Measurements from ENCODE around the gene SPSB2. TPM values are rescaled to one million over a fixed set of nuclear protein-coding genes. Genes with fewer than 3 reads are reported as not detected.
"Not testable (repeated sequence)": the region's sequence is repeated elsewhere in the genome, so short reads cannot be mapped to it uniquely, and the experiment has no call there.

Gene SPSB2, protein sequence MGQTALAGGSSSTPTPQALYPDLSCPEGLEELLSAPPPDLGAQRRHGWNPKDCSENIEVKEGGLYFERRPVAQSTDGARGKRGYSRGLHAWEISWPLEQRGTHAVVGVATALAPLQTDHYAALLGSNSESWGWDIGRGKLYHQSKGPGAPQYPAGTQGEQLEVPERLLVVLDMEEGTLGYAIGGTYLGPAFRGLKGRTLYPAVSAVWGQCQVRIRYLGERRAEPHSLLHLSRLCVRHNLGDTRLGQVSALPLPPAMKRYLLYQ
- total RNA-seq = 10 to 100 TPM in 1 of 2 donors, 1 to 10 TPM in 1; 1.4 to 11.7 TPM

DNA sequence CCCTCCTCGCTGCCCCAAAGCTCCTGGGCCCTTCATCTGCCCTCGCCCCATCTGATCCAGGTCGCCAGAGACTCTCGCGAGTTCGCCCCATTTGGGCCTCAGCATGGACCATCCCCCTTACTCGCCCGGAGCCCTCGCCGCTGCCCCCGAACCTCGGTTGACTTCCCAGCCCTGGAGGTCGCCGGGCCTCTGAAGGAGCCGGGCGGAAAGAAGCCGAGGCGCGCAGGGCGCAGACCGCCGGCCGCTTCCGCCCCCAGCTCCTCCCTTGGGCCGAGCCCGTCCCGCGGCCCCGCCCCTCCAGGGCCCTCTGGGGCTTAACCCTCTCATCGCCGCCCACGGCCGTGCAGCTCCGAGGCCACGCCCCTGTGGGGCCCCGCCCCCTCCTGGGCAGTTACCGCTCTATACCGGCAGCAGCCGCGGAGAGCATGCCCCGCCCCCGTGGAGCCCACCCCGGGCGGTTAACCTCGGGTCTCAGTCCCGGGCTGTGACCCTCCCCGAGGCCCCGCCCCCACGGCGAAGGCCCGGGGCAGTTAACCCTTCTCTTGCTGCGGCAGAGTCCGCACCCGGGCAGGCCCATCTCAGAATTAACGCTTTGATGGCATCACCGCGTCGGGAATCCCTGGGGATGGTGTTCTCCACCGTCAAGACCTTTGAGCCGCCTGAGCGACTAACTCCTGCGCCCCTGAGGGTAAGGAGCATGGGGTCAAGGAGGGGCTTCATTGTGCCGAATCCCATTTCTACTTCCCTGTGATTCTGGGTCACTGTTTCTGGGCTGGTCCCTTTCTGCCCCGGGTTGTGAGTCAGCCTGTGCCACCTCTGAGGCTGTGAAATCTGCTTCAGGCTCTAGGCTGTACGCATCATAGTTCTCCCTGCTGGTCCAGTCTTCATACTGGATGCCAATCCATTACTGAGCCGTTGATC is at the start of gene SPSB2:
Gene SPSB2 (minus strand): TSS at position 210 of the 921 bp plus-strand sequence. CDS start 402 bp downstream, outside the sequence.
- H3K9me3 Mint-ChIP-seq = no peaks in the 10 kb centered on the region
- peak; percentile 98 to 100 for DNase-seq (ENCODE audit: low spot score in 2 of 2)
- peak within 1 kb of the TSS; percentile 91 to 95 for H3K27ac Mint-ChIP-seq
- ATAC-seq = peak; percentile 76 to 84
- H3K36me3 Mint-ChIP-seq = peaks cover 42 to 59% of the 10 kb centered on the region in 2 donors

DNA sequence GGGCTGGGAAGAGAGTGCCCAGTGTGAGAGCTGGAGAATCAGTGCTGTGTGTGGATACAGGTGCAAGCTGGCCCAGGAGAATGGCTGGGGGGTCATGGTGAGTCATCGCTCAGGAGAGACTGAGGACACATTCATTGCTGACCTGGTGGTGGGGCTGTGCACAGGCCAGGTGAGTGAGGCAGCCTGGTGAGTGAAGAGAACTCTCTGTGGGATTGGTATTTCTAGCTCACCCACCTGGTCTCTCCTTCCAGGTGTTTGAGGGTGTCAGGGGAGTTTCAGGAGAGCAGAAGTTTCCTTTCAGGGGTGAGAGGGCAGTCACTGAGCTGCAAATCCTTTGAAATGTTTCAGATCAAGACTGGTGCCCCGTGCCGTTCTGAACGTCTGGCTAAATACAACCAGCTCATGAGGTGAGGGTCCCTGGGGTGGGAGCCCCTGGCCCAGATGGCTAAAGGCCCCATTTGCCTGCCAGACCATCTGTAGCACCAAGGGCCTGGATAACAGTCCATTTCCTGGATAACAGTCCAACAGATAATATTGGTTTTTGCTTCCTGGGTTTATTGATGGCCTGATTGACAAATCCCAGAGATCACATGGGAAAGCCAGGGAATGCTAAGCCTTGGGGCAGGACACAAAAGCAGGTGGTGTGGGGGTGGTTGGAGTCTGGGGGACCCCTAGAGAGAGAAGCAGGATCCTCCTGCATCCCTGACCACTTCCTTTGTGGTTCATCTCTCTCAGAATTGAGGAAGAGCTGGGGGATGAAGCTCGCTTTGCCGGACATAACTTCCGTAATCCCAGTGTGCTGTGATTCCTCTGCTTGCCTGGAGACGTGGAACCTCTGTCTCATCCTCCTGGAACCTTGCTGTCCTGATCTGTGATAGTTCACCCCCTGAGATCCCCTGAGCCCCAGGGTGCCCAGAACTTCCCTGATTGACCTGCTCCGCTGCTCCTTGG is 49.2 kb upstream of the SPSB2 start:
- no peaks in the 10 kb centered on the region for H3K9me3 Mint-ChIP-seq
- ATAC-seq (no peak), DNase-seq (ENCODE audit: low spot score in 2 of 2) (no peak)
- H3K36me3 Mint-ChIP-seq = peaks cover 9 to 19% of the 10 kb centered on the region in 2 donors
- peak overlapping the region in 1 of 2 donors; percentile 39 for H3K27ac Mint-ChIP-seq

DNA sequence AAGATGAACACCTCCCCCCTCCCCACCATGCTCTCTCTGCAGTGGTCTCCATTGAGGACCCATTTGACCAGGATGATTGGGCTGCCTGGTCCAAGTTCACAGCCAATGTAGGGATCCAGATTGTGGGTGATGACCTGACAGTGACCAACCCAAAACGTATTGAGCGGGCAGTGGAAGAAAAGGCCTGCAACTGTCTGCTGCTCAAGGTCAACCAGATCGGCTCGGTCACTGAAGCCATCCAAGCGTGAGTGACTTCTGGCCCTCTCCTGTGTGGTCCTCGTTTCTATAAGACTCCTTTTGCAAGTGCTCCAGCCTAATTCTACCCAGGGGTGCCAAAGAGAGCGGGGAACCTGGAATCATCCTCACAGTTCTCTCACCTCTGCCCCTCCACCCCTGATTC is 48.4 kb upstream of the SPSB2 start:
- Mint-ChIP-seq H3K36me3 (peaks cover 9 to 26% of the 10 kb centered on the region in 2 donors), H3K27ac (peak overlapping the region in 1 of 2 donors; percentile 39), H3K9me3 (no peaks in the 10 kb centered on the region)
- no peak for ATAC-seq
- DNase-seq (ENCODE audit: low spot score in 2 of 2) = no peak

DNA sequence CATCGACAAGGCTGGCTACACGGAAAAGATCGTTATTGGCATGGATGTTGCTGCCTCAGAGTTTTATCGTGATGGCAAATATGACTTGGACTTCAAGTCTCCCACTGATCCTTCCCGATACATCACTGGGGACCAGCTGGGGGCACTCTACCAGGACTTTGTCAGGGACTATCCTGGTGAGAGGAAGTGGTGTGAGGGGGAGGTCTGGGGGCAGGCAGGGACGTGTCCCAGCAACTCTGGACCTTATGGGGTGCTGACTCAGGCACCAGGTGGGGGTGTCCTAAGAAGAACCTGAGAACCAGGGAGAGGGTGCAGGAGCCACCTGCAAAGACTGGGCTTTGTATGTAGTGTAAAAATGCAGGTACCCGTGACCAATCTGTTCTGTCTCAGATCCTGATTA is 46.5 kb upstream of the SPSB2 start:
- Mint-ChIP-seq H3K36me3 (peaks cover 15 to 45% of the 10 kb centered on the region in 2 donors), H3K9me3 (no peaks in the 10 kb centered on the region), H3K27ac (peak overlapping the region in 1 of 2 donors; percentile 36)
- no peak for ATAC-seq
- no peak for DNase-seq (ENCODE audit: low spot score in 2 of 2)

DNA sequence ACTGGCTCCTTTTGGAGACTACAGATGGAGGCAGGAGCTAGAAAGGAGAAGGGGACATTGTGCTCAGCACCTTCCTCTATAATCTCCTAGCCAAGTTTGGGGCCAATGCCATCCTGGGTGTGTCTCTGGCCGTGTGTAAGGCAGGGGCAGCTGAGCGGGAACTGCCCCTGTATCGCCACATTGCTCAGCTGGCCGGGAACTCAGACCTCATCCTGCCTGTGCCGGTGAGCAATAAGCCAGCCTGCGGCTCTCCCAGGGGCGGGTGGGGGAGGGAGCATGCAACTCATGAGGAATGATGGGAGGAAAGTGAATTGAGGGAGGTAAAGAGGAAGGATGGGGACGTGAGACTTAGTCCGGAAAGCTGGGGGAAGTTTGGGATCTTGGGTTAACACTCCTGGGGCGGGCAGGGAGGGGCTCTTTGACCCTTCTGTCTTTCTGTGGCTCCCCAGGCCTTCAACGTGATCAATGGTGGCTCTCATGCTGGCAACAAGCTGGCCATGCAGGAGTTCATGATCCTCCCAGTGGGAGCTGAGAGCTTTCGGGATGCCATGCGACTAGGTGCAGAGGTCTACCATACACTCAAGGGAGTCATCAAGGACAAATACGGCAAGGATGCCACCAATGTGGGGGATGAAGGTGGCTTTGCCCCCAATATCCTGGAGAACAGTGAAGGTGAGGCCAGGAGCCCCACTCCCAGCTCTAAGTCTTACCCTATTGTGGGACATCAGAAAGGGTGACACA is 44.6 kb upstream of the SPSB2 start:
- ATAC-seq = no peak
- no peak for DNase-seq (ENCODE audit: low spot score in 2 of 2)
- no peak overlapping the region for H3K27ac Mint-ChIP-seq
- H3K36me3 Mint-ChIP-seq = peaks cover 15 to 45% of the 10 kb centered on the region in 2 donors
- no peaks in the 10 kb centered on the region for H3K9me3 Mint-ChIP-seq

DNA sequence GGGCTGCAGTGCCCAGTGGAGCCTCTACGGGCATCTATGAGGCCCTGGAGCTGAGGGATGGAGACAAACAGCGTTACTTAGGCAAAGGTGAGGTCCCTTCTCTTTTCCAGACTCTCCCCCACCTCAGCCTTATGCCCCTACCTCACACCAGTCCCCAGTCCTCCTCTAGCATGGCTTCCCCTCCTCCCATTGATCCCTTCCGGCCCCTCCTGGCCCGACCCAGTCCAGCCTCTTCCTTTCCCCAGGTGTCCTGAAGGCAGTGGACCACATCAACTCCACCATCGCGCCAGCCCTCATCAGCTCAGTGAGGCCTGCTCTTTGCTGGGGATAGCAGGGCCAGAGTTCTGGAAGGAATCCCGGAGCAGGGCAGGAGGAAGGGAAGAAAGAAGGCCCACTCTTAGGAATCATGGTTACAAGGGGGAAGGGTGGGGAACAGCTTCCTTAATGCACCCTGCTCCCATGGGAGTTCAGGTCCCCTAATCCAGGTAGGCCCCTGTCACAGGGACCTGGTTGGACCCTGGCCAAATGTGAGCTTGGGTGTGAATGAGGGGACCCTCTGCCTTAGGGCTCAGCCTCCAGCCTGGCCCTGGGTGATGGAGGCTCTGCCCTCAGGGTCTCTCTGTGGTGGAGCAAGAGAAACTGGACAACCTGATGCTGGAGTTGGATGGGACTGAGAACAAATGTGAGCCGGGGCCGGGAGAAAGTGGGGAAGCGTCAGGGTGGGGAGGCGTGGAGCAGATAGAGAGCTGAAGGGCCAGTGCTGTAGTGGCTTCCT is 43.5 kb upstream of the SPSB2 start:
- peaks cover 15 to 39% of the 10 kb centered on the region in 2 donors for H3K36me3 Mint-ChIP-seq
- peak overlapping the region in 1 of 2 donors; percentile 78 for H3K27ac Mint-ChIP-seq
- ATAC-seq (no peak), DNase-seq (ENCODE audit: low spot score in 2 of 2) (no peak)
- H3K9me3 Mint-ChIP-seq = no peaks in the 10 kb centered on the region

DNA sequence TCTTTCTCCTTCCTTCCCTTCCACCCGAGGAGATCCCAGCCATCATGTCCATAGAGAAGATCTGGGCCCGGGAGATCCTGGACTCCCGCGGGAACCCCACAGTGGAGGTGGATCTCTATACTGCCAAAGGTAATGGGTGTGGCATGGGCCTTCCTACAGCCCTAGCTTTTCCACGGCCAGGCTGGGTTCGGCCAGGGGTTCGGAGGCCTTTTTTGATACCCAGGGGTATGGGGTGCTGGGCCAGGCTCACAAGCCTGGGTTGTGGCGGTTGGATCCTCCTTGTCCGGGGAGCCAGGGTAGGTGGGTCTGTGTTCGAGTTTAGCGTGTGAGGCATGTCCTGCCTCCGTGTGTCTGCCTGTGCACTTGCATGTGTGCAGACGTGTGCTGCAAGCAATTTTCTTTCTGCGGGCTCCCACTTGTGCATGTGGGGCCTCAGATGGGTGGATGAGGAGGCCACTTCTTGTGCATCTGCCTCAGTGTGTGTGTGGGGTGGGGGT is 42.7 kb upstream of the SPSB2 start:
- Mint-ChIP-seq H3K9me3 (no peaks in the 10 kb centered on the region), H3K36me3 (peaks cover 15 to 38% of the 10 kb centered on the region in 2 donors), H3K27ac (peak overlapping the region in 1 of 2 donors; percentile 98)
- DNase-seq (ENCODE audit: low spot score in 2 of 2) = no peak
- no peak for ATAC-seq

DNA sequence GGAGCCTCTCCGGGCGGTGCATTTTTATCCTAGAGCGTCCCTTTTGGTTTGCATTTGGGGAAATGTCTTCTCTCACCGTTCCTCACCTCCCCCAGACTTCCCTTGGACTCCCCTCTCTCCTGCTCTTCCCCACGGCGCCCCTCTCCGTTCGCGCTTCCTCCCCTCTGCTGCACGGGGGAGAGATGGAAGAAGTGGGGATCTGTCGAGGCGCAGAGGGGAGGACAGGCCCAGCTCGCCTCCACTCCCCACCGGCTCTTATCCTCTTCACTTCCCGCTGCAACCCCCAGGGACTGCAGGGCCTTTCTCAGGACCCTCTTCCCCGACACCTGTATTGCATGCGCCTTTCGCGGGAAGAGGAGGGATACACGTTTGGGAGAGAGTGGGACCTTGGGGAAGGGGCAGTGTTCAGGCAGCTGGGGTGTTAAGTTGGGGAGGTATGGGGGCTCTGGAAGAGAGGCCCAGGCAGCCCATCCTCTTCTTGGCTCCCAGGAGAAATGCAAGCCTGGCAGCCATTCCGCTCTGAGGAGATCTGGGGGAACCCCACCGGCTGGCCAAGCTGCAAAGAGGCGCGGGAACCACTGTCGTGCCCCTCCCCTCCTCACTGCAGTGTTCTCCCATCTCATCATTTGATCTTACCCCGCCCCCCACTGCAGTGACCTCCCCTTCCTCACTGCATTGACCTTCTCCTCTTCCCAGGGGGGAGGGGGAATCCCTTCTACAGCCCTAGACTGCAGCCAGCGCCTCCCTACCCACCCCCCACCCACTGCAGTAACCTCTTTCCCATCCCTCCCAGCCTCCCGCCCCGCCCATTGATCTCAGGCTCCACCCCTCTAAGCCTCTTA is 42.1 kb upstream of the SPSB2 start:
- DNase-seq (ENCODE audit: low spot score in 2 of 2) (no peak), ATAC-seq (peak in 1 of 2 donors; percentile 9)
- Mint-ChIP-seq H3K27ac (peak overlapping the region; percentile 73 to 98), H3K9me3 (no peaks in the 10 kb centered on the region), H3K36me3 (peaks cover 15 to 36% of the 10 kb centered on the region in 2 donors)

DNA sequence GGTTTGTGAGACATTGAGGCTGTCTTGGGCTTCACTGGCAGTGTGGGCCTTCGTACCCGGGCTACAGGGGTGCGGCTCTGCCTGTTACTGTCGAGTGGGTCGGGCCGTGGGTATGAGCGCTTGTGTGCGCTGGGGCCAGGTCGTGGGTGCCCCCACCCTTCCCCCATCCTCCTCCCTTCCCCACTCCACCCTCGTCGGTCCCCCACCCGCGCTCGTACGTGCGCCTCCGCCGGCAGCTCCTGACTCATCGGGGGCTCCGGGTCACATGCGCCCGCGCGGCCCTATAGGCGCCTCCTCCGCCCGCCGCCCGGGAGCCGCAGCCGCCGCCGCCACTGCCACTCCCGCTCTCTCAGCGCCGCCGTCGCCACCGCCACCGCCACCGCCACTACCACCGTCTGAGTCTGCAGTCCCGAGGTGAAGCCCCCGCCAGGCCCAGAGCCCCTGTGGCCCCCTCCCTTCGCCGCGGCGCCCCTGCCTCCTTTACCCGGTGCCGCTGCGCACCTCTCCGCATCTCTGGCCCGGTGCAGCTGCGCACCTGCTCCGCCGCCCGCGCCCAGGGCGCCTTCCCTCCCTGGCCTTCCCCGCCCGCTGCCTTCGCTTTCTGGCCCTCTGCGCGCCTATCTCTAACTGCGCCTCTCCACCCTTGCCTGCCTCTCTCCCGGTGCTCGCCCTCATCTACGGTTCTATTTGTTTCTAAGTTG is 41.3 kb upstream of the SPSB2 start, which contains the start of gene ENO2:
Gene ENO2 (plus strand): TSS at position 335 of the 701 bp plus-strand sequence. CDS start 1,253 bp downstream, outside the sequence.
- peaks cover 7 to 29% of the 10 kb centered on the region in 2 donors for H3K36me3 Mint-ChIP-seq
- peak; percentile 90 to 94 for ATAC-seq
- no peaks in the 10 kb centered on the region for H3K9me3 Mint-ChIP-seq
- peak within 1 kb of the TSS; percentile 73 to 98 for H3K27ac Mint-ChIP-seq
- DNase-seq (ENCODE audit: low spot score in 2 of 2) = peak; percentile 80 to 85

DNA sequence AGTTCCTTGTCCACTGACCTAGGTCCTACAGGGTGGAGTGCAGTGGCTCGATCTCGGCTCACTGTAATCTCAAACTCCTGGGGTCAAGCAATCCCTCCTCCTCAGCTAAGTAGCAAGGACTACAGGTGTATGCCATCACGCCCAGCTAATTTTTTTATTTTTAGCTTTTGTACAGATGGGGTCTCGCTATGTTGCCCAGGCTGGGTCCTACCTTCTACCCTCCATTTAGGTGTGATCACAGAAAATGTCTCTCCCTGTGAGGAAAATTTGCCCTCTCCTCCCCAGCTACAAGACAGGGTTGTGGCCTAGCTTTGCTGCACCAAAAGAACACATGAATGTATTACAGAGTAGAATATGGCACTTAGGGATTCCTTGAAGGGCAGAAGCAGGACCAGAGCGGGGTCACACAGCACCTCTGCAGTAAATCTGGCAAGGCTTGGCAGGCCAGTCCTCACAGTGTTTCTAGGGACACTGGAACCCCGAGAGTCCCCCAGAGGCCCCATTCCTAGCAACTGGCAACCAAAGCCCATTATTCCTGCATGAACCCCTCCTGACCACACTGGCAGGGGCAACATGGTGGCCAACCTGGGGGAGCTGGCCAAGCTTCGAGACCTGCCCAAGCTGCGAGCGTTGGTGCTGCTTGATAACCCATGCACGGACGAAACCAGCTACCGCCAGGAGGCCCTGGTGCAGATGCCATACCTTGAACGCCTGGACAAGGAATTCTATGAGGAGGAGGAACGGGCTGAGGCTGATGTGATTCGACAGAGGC is 39.2 kb upstream of the SPSB2 start:
- ATAC-seq (no peak), DNase-seq (ENCODE audit: low spot score in 2 of 2) (no peak)
- Mint-ChIP-seq H3K36me3 (peaks cover 6 to 26% of the 10 kb centered on the region in 2 donors), H3K9me3 (no peaks in the 10 kb centered on the region), H3K27ac (peak overlapping the region in 1 of 2 donors; percentile 73)

DNA sequence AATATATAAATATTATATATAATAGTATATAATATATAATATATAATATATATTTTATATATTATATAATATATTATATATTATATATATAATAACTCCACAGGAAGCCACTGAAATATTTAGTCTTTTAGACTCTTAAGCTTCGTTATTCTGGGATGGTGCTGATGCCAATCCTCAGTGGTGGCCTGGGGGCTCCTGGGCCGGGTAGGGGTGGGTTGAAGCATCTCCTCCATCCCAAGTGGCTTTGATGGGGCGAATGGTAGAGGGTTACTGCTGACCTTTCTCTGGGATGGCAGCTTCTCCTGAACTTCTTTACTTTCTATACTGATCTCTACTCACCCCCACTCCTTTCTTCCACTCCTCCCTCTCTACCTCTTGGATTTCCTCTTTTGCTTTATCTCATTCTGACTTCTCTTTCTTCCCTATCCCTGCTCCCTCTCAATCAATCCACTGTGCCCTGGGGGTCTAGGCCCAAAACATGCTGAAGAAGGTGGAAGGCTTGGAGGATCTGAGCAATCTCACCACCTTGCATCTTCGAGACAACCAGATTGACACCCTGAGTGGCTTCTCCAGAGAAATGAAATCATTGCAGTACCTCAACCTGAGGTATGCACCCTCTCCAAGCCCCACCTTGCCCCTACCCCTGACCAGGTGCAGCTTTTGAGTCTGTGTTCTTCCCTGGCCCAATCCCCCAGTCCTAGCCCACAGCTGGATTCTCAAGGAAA is 36.5 kb upstream of the SPSB2 start:
- Mint-ChIP-seq H3K9me3 (no peaks in the 10 kb centered on the region), H3K27ac (no peak overlapping the region), H3K36me3 (no peaks in the 10 kb centered on the region)
- DNase-seq (ENCODE audit: low spot score in 2 of 2) = no peak
- ATAC-seq = peak in 1 of 2 donors; percentile 40

DNA sequence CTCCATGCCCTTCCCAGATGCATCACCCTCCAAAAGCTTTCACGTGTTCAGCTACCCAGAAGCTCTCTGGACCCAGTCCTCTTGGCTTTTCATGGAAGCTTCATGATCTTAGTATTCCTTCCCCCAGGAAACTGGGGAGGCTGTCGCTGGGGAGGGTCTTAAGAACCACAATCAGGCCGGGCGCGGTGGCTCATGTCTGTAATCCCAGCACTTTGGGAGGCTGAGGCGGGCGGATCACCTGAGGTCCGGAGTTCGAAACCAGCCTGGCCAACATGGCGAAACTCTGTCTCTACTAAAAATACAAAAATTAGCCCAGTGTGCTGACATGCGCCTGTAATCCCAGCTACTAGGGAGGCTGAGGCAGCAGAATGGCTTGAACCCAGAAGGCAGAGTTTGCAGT is 35.0 kb upstream of the SPSB2 start:
- H3K36me3 Mint-ChIP-seq; H3K9me3 Mint-ChIP-seq; DNase-seq (ENCODE audit: low spot score in 2 of 2); H3K27ac Mint-ChIP-seq; ATAC-seq: not testable (repeated sequence)
